Measurements from ENCODE around the gene LNX1.

GRCh38 chr4:53576071-53576617, 15.1 kb downstream of the LNX1 start:
- TF ChIP-seq CTCF (conservative IDR thresholded peaks at IDR 0.05 in 1 of 2, IDR thresholded peaks at IDR 0.05 in 1 of 2; ENCODE audit: low read depth in 1 of 2, low read length in 2 of 2), result no peak
- TF ChIP-seq EZH2 (IDR thresholded peaks at IDR 0.05; ENCODE audit: low read length, missing control alignments), result no peak

Data from fibroblast of lung (primary cell).